Endothelial cell of umbilical vein (primary cell): ENCODE measurements around the gene KRTAP10-2. TPM values are rescaled to one million over a fixed set of nuclear protein-coding genes. Genes with fewer than 3 reads are reported as not detected.

Experiments
- BruUV-seq: library from RNA; stranded (reverse); fragments of 400-500 nt; replicated peaks from 2 replicates; lab custom pipeline; 2021; lab: Mats Ljungman, UMichigan
- CTCF ChIA-PET: fragments of 300-600, 350-600 bp; sonication (Branson Sonifier 250); formaldehyde crosslinking; loops from one replicate; lab custom pipeline; 2021; ENCODE audit warnings: antibody characterized with exemption, inconsistent platforms; lab: Charles Lee
- POLR2A ChIA-PET: fragments of 300-600, 350-600 bp; sonication (Branson Sonifier 250); formaldehyde crosslinking; loops from one replicate; lab custom pipeline; 2021; ENCODE audit warnings: antibody characterized with exemption, inconsistent platforms; lab: Charles Lee
- DNase-seq: peaks from one replicate; pipeline ENCODE4 v3.0.0-alpha.2; 2011; ENCODE audit warnings: low read depth, low spot score
- FAIRE-seq: peaks from 2 replicates; lab custom pipeline; 2011; peaks lifted over from hg19 to GRCh38; lab: Jason Lieb, UNC
- H2AFZ ChIP-seq: 2 replicates; pipeline ENCODE4 v1.6.0; 2012; ENCODE audit warnings: low read depth, low read length, control low read depth, inconsistent platforms
- H3K27ac ChIP-seq: 2 replicates; pipeline ENCODE4 v1.5.1; 2011; ENCODE audit warnings: low read depth, mild to moderate bottlenecking, control low read depth, low read length, moderate library complexity; ENCODE audit not compliant: insufficient read depth
- H3K27me3 ChIP-seq, 2 experiments: 2 replicates each; pipeline versions ENCODE4 v1.6.0 to v1.6.1; 2011; ENCODE audit warnings: low read length in 2 of 2, mixed read lengths in 1 of 2; ENCODE audit not compliant: control insufficient read depth in 2 of 2, insufficient read depth in 2 of 2
- H3K36me3 ChIP-seq, 2 experiments: 2 replicates in 1 of 2; 3 replicates in 1 of 2; pipeline ENCODE4 v1.5.1; 2011; ENCODE audit warnings: low read length in 2 of 2, mild to moderate bottlenecking in 1 of 2, moderate library complexity in 1 of 2; ENCODE audit not compliant: control insufficient read depth in 2 of 2, insufficient read depth in 2 of 2; ENCODE audit errors: extremely low read depth in 1 of 2
- H3K4me1 ChIP-seq: 3 replicates; pipeline ENCODE4 v1.5.1; 2011; ENCODE audit warnings: mild to moderate bottlenecking, low read length; ENCODE audit not compliant: control insufficient read depth, insufficient read depth; ENCODE audit errors: extremely low read depth
- H3K4me2 ChIP-seq: 2 replicates; pipeline ENCODE4 v1.6.1; 2011; ENCODE audit warnings: low read length, control low read depth, mixed read lengths; ENCODE audit not compliant: insufficient read depth
- H3K4me3 ChIP-seq, 3 experiments: fragments of 200-600 bp in 1 of 3; sonication (generic), shearing (Covaris generic) in 1 of 3; replicated peaks in 1 of 3; 2 replicates each; pipeline ENCODE4 v1.5.1; 2011 to 2016; ENCODE audit warnings: control low read depth in 3 of 3, low read length in 3 of 3, mild to moderate bottlenecking in 2 of 3, inconsistent platforms in 1 of 3, low read depth in 1 of 3, moderate library complexity in 1 of 3; ENCODE audit not compliant: insufficient read depth in 1 of 3
- H3K79me2 ChIP-seq: 2 replicates; pipeline ENCODE4 v1.6.0; 2012; ENCODE audit warnings: low read length, inconsistent platforms; ENCODE audit not compliant: control insufficient read depth, insufficient read depth
- H3K9ac ChIP-seq: replicated peaks from 2 replicates; pipeline ENCODE3; 2011; ENCODE audit warnings: low read length, control low read depth; ENCODE audit not compliant: insufficient read depth; ENCODE audit errors: extremely low read depth
- H3K9me1 ChIP-seq: replicated peaks from 3 replicates; pipeline ENCODE4 v1.6.0; 2011; ENCODE audit warnings: mild to moderate bottlenecking, low read length; ENCODE audit not compliant: control insufficient read depth, insufficient read depth; ENCODE audit errors: extremely low read depth
- H3K9me3 ChIP-seq: replicated peaks from 2 replicates; pipeline ENCODE4 v1.5.1; 2012; ENCODE audit warnings: low read length, inconsistent platforms; ENCODE audit not compliant: control insufficient read depth, insufficient read depth
- H4K20me1 ChIP-seq: replicated peaks from 2 replicates; pipeline ENCODE3; 2011; ENCODE audit warnings: mild to moderate bottlenecking, low read length; ENCODE audit not compliant: control insufficient read depth, insufficient read depth; ENCODE audit errors: extremely low read depth
- EZH2 ChIP-seq: IDR thresholded peaks from 2 replicates; pipeline ENCODE4 v1.6.1; 2012; ENCODE audit warnings: borderline replicate concordance, low read depth, mild to moderate bottlenecking, moderate library complexity, low read length, inconsistent platforms; ENCODE audit not compliant: severe bottlenecking
- FOS ChIP-seq: IDR thresholded peaks from 2 replicates; pipeline ENCODE4 v1.6.1; 2011; ENCODE audit warnings: mild to moderate bottlenecking, low read length, moderate library complexity, borderline replicate concordance; ENCODE audit not compliant: insufficient read depth
- JUN ChIP-seq: IDR thresholded peaks from 2 replicates; pipeline ENCODE4 v1.6.1; 2011; ENCODE audit warnings: borderline replicate concordance, low read depth; ENCODE audit not compliant: insufficient read length, insufficient read depth
- MAX ChIP-seq: IDR thresholded peaks from 2 replicates; pipeline ENCODE4 v1.6.1; 2011; ENCODE audit not compliant: insufficient read depth, insufficient read length
- POLR2A ChIP-seq: IDR thresholded peaks from 2 replicates; pipeline ENCODE4 v1.6.1; 2012; ENCODE audit warnings: low read depth, mild to moderate bottlenecking, control low read depth, low read length
- POLR2AphosphoS5 ChIP-seq: IDR thresholded peaks from 2 replicates; pipeline ENCODE4 v1.6.1; 2012; ENCODE audit warnings: low read depth, mild to moderate bottlenecking, control low read depth, low read length, moderate library complexity; ENCODE audit not compliant: insufficient read depth
- dilution Hi-C: fragments of 300-500 bp; cut with MboI; formaldehyde crosslinking; loops from one replicate; pipeline ENCODE4 v1.15.0; 2019; ENCODE audit warnings: low sequenced_read_pairs; ENCODE audit not compliant: extremely low pct_ligation_motif_present
- intact Hi-C: fragments of 100-400 bp; cut with micrococcal nuclease; formaldehyde crosslinking; loops from one replicate; pipeline ENCODE4 v1.10.0; 2022
- polyA plus RNA-seq, 4 experiments: library from polyadenylated mRNA; depleted of rRNA in 3 of 4; stranded (reverse) in 3 of 4; unstranded in 1 of 4; fragments of >200 nt; gene quantifications; 2 replicates each; pipeline versions ENCODE4 v1.2.1 to v1.2.3, GENCODE V29; 2011 to 2012; ENCODE audit warnings: missing spikeins in 1 of 4
- total RNA-seq: library from RNA; stranded (reverse); gene quantifications from 2 replicates; pipeline ENCODE4 v1.2.3, GENCODE V29; 2021

The KRTAP10-2 gene
- total and polyA plus RNA-seq, 2 donors (not counting 3 experiments of a cell fraction or from before 2014, with no cell fraction given), result not detected

- intact Hi-C loops, result no loop called here
- no peak overlapping the region for H3K4me3 ChIP-seq
- BruUV-seq, result no TSS peak
- dilution Hi-C loops, result no loop called here
- FAIRE-seq (no peak), DNase-seq (no peak)
- H3K9ac ChIP-seq, result no peak overlapping the region
- H3K36me3 ChIP-seq, result no peaks in the 10 kb centered on the region
- H3K4me1 ChIP-seq, result no peaks in the 10 kb centered on the region
- no peaks in the 10 kb centered on the region for H3K9me3 ChIP-seq
- CTCF ChIA-PET, result no interaction called here
- no peak overlapping the region for H3K4me2 ChIP-seq
- POLR2A ChIA-PET, result no interaction called here
- H3K9me1 ChIP-seq, result no peaks in the 10 kb centered on the region
- H4K20me1 ChIP-seq, result no peaks in the 10 kb centered on the region
- no peak overlapping the region for H3K27ac ChIP-seq
- no peak overlapping the region for H2AFZ ChIP-seq
- H3K79me2 ChIP-seq, result no peaks in the 10 kb centered on the region
- H3K27me3 ChIP-seq, result peaks cover 3 to 8% of the 10 kb centered on the region in 2 experiments
- TF ChIP-seq JUN (no peak), EZH2 (no peak), POLR2AphosphoS5 (no peak), FOS (no peak)
These were observed 32.5 kb upstream of the KRTAP10-2 start for GRCh38 chr21:44583800-44584147.

DNA sequence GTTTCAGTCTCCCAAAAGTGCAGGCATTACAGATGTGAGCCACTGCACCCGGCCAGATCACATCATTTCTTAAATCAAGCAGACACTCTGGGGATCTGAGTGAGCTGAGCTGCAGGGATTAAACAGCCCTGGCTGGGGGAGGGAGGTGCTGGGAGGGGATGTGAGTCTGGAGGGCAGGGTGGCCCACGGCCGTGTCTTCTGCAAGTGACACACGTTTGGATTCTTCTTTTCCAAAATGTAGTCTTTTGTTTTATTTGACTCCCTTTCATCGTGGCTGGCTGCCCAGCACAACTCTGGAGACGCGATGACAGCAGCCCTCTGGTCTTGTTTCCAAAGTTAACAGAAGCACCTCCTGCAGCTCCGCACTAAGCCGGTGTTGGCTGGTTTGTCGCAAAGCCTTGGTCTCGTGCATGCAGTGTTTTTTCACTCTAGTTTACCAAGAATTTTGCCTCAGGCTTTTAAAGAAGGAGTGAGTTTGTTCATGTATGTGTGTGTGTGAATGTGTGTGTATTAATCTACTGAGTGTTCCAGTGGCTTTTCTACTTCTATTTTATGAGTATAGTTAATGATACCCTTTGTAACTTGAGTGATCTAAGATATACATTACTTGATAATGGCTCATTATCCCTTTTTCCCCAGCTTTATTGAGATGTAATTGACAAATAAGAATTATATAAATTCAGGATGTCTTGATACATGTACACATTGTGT is 31.9 kb upstream of the KRTAP10-2 start:
- POLR2A ChIA-PET, result no interaction called here
- no TSS peak for BruUV-seq
- DNase-seq (no peak), FAIRE-seq (no peak)
- H3K9me3 ChIP-seq, result no peaks in the 10 kb centered on the region
- CTCF ChIA-PET, result no interaction called here
- peaks cover 3 to 8% of the 10 kb centered on the region in 2 experiments for H3K27me3 ChIP-seq
- no peak overlapping the region for H3K4me2 ChIP-seq
- intact Hi-C loops (no loop called here), dilution Hi-C loops (no loop called here)
- H3K4me3 ChIP-seq, result no peak overlapping the region
- no peak overlapping the region for H3K27ac ChIP-seq
- H4K20me1 ChIP-seq, result no peaks in the 10 kb centered on the region
- H3K79me2 ChIP-seq, result no peaks in the 10 kb centered on the region
- no peak for TF ChIP-seq POLR2AphosphoS5
- no peak for TF ChIP-seq POLR2A
- no peak for TF ChIP-seq JUN
- no peak for TF ChIP-seq MAX
- no peak overlapping the region for H2AFZ ChIP-seq
- no peaks in the 10 kb centered on the region for H3K4me1 ChIP-seq
- H3K9ac ChIP-seq, result no peak overlapping the region
- no peaks in the 10 kb centered on the region for H3K36me3 ChIP-seq
- no peaks in the 10 kb centered on the region for H3K9me1 ChIP-seq
